ENCODE measurements around the gene TNS1.

TNS1 gene

DNA sequence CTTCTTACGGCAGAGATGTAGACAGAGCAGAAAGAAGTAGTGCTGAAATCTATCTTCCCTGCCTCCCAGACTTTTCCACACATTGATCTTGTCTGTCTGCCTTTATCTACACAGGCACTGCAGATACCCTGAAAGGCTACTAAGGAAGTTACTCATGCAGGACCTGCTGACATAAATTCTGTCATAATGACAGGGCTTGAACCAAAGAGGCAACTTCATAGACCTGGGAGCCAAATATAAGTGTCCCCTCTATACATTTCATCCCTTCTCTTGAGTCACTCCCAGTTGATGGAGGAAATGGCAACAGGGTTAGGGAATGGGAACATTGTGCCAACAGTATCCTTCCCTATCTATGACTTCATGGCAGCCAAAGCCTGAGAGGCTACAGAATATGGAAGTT is 157.5 kb downstream of the TNS1 start:
- H3K9me3 ChIP-seq (replicated peaks; ENCODE audit: insufficient read depth, low read length) = no peaks in the 10 kb centered on the region
- DNase-seq = no peak
- H3K9me2 ChIP-seq (replicated peaks; ENCODE audit: insufficient read depth, low read length) = no peaks in the 10 kb centered on the region
- no peaks in the 10 kb centered on the region for H3F3A ChIP-seq (ENCODE audit: insufficient read depth, low read length)
- no peak overlapping the region for H3K4me2 ChIP-seq (ENCODE audit: low read depth, low read length)
- no peaks in the 10 kb centered on the region for H4K20me1 ChIP-seq (ENCODE audit: insufficient read depth, low read length)
- H3K27ac ChIP-seq (ENCODE audit: low read length) = no peak overlapping the region
- H3K4me1 ChIP-seq (ENCODE audit: low read length) = no peaks in the 10 kb centered on the region
- no peak overlapping the region for H3K4me3 ChIP-seq (ENCODE audit: low read length)
- H2AFZ ChIP-seq (ENCODE audit: low read length) = no peak overlapping the region
- TF ChIP-seq EZH2phosphoT487 (IDR thresholded peaks at IDR 0.05; ENCODE audit: low read length) (no peak), EZH2 (optimal IDR thresholded peaks at IDR 0.05; ENCODE audit: low read depth, low read length) (no peak)
- TF ChIP-seq, protein P1, sequence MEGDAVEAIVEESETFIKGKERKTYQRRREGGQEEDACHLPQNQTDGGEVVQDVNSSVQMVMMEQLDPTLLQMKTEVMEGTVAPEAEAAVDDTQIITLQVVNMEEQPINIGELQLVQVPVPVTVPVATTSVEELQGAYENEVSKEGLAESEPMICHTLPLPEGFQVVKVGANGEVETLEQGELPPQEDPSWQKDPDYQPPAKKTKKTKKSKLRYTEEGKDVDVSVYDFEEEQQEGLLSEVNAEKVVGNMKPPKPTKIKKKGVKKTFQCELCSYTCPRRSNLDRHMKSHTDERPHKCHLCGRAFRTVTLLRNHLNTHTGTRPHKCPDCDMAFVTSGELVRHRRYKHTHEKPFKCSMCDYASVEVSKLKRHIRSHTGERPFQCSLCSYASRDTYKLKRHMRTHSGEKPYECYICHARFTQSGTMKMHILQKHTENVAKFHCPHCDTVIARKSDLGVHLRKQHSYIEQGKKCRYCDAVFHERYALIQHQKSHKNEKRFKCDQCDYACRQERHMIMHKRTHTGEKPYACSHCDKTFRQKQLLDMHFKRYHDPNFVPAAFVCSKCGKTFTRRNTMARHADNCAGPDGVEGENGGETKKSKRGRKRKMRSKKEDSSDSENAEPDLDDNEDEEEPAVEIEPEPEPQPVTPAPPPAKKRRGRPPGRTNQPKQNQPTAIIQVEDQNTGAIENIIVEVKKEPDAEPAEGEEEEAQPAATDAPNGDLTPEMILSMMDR (IDR thresholded peaks at IDR 0.05; ENCODE audit: low read length) = no peak
- no peak overlapping the region for H3K9ac ChIP-seq (ENCODE audit: low read length)
- H3K36me3 ChIP-seq (replicated peaks; ENCODE audit: insufficient read depth, low read length) = no peaks in the 10 kb centered on the region
- no peaks in the 10 kb centered on the region for H3K27me3 ChIP-seq (replicated peaks; ENCODE audit: insufficient read depth, low read length)
- no peaks in the 10 kb centered on the region for H3K79me2 ChIP-seq (ENCODE audit: low read length)

- H3K4me1 ChIP-seq (ENCODE audit: low read length) = no peaks in the 10 kb centered on the region
- H3K9me2 ChIP-seq (replicated peaks; ENCODE audit: insufficient read depth, low read length) = no peaks in the 10 kb centered on the region
- TF ChIP-seq EZH2phosphoT487 (IDR thresholded peaks at IDR 0.05; ENCODE audit: low read length) (no peak), EZH2 (optimal IDR thresholded peaks at IDR 0.05; ENCODE audit: low read depth, low read length) (no peak)
- TF ChIP-seq, protein P1 (IDR thresholded peaks at IDR 0.05; ENCODE audit: low read length) = no peak
- no peak overlapping the region for H3K9ac ChIP-seq (ENCODE audit: low read length)
- no peak overlapping the region for H3K4me2 ChIP-seq (ENCODE audit: low read depth, low read length)
- no peak overlapping the region for H3K4me3 ChIP-seq (ENCODE audit: low read length)
- DNase-seq = no peak
- no peaks in the 10 kb centered on the region for H3F3A ChIP-seq (ENCODE audit: insufficient read depth, low read length)
- H3K36me3 ChIP-seq (replicated peaks; ENCODE audit: insufficient read depth, low read length) = no peaks in the 10 kb centered on the region
- no peaks in the 10 kb centered on the region for H4K20me1 ChIP-seq (ENCODE audit: insufficient read depth, low read length)
- no peaks in the 10 kb centered on the region for H3K9me3 ChIP-seq (replicated peaks; ENCODE audit: insufficient read depth, low read length)
- no peaks in the 10 kb centered on the region for H3K79me2 ChIP-seq (ENCODE audit: low read length)
- H2AFZ ChIP-seq (ENCODE audit: low read length) = no peak overlapping the region
- H3K27ac ChIP-seq (ENCODE audit: low read length) = no peak overlapping the region
- H3K27me3 ChIP-seq (replicated peaks; ENCODE audit: insufficient read depth, low read length) = no peaks in the 10 kb centered on the region
Measured at GRCh38 chr2:217844696-217845095, 158.1 kb downstream of the TNS1 start.

DNA sequence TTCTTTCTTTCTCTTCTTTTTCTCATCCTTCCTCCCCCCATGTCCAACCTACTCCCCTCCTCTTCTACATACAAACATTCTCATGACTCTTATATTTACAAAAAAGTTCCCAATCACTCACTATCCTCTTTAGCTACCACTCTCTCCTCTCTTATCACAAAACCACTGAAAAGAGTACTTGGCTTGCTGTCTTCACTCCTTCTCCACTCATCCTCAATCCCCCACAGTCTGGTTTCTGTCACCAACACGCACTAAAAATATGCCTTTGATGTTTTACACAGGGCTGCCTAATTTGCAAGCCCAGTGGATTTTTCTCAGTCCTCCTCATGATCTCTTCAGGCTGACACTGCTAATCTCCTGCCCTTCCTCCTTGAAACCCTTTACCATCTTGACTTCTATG is 159.5 kb downstream of the TNS1 start:
- DNase-seq = no peak
- Histone ChIP-seq H3F3A (ENCODE audit: insufficient read depth, low read length) (no peaks in the 10 kb centered on the region), H3K79me2 (ENCODE audit: low read length) (no peaks in the 10 kb centered on the region), H3K9ac (ENCODE audit: low read length) (no peak overlapping the region), H3K27ac (ENCODE audit: low read length) (no peak overlapping the region), H3K4me1 (ENCODE audit: low read length) (no peaks in the 10 kb centered on the region), H3K27me3 (replicated peaks; ENCODE audit: insufficient read depth, low read length) (no peaks in the 10 kb centered on the region), H2AFZ (ENCODE audit: low read length) (no peak overlapping the region), H3K4me2 (ENCODE audit: low read depth, low read length) (no peak overlapping the region), H3K36me3 (replicated peaks; ENCODE audit: insufficient read depth, low read length) (no peaks in the 10 kb centered on the region), H3K9me3 (replicated peaks; ENCODE audit: insufficient read depth, low read length) (no peaks in the 10 kb centered on the region), H3K9me2 (replicated peaks; ENCODE audit: insufficient read depth, low read length) (no peaks in the 10 kb centered on the region), H4K20me1 (ENCODE audit: insufficient read depth, low read length) (no peaks in the 10 kb centered on the region), H3K4me3 (ENCODE audit: low read length) (no peak overlapping the region)
- TF ChIP-seq EZH2 (optimal IDR thresholded peaks at IDR 0.05; ENCODE audit: low read depth, low read length) (no peak), EZH2phosphoT487 (IDR thresholded peaks at IDR 0.05; ENCODE audit: low read length) (no peak)
- TF ChIP-seq, protein P1 (IDR thresholded peaks at IDR 0.05; ENCODE audit: low read length) = no peak

Data from MM.1S (cell line).